ENCODE measurements around the gene NRXN2.

Gene NRXN2

DNA sequence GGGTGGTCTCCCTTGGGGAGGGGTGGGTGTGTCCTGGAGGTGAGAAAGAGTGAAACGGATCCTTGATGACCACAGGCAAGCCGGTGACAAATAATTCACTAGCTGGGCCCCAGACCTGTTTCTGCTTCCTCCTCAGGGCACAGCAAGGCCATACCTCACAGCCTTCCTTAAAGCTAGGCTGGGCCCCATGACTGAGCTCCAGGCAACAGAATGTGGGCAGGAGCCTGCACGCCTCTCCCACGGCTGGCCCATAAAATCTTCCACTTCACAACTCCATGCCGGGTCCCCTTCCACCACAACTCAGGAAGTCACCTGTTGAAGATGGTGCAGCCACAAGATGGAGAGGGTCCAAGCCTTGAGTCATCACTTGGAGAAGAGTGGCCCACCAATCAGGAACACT, 108.1 kb downstream of the NRXN2 start:
- no peak overlapping the region for H3K4me3 ChIP-seq (replicated peaks; ENCODE audit: low read depth, low read length)
- DNase-seq (ENCODE audit: extremely low read depth, low read depth) = no peak
- TF ChIP-seq, protein P1, sequence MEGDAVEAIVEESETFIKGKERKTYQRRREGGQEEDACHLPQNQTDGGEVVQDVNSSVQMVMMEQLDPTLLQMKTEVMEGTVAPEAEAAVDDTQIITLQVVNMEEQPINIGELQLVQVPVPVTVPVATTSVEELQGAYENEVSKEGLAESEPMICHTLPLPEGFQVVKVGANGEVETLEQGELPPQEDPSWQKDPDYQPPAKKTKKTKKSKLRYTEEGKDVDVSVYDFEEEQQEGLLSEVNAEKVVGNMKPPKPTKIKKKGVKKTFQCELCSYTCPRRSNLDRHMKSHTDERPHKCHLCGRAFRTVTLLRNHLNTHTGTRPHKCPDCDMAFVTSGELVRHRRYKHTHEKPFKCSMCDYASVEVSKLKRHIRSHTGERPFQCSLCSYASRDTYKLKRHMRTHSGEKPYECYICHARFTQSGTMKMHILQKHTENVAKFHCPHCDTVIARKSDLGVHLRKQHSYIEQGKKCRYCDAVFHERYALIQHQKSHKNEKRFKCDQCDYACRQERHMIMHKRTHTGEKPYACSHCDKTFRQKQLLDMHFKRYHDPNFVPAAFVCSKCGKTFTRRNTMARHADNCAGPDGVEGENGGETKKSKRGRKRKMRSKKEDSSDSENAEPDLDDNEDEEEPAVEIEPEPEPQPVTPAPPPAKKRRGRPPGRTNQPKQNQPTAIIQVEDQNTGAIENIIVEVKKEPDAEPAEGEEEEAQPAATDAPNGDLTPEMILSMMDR (IDR thresholded peaks at IDR 0.05; ENCODE audit: low read depth, low read length, missing control alignments) = no peak

DNA sequence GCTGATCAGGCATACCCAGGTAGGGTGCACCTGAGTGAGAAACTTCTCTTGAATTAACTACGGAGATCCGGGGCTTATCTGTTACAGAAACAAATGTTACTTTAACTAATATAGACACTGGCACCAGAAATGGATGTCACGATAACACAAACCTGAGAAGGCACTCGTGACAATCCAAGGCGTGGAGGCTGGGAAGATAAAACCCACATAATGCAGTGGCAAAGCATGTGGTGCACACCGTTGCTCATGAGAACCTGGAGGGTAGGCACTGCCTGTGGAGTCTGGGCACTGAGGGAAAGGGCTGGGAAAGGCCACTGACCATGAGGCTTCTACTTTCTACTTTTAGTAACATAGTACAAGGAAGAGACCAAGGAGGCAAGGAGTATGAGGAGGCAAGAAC, 109.3 kb downstream of the NRXN2 start:
- TF ChIP-seq, protein P1 (IDR thresholded peaks at IDR 0.05; ENCODE audit: low read depth, low read length, missing control alignments) = no peak
- no peak overlapping the region for H3K4me3 ChIP-seq (replicated peaks; ENCODE audit: low read depth, low read length)
- DNase-seq (ENCODE audit: extremely low read depth, low read depth) = no peak

DNA sequence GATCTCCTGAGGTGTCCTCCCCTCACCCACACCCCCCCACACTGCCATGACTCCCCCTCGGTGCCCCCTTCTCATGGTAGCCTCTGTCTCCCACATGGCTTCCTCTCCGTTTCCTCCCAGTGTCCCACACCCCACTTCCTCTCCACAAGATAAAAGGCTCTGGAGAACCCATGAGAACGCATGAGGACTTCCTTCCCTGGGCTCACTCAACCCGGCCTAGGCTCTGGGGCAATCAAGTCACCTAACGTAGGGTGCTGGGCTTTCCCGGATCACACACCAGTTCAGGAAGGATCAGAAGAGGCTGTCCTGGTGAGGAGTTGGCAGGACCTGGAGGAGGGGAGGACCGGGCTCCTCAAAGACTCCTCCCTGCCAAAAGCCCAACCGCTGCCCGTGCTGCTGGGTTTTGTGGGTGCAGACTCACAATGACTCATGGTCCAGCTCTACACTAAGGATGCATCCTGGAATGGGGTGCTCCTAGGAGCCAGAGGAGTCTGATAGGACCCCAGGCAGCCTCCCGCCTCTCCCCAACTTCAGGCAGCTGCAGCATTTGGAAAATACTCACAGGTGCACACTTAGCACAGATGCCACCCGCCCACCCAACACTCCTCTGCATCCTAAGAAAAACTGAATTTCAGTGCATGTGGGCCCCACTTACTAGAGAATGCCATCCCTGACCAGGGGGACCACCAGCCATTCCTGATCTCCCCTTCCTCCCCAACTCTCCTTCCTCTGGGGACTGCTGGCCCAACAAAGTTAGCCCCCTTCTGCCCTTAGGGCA, 110.9 kb downstream of the NRXN2 start:
- no peak for DNase-seq (ENCODE audit: extremely low read depth, low read depth)
- no peak overlapping the region for H3K4me3 ChIP-seq (replicated peaks; ENCODE audit: low read depth, low read length)
- TF ChIP-seq, protein P1 (IDR thresholded peaks at IDR 0.05; ENCODE audit: low read depth, low read length, missing control alignments) = no peak

DNA sequence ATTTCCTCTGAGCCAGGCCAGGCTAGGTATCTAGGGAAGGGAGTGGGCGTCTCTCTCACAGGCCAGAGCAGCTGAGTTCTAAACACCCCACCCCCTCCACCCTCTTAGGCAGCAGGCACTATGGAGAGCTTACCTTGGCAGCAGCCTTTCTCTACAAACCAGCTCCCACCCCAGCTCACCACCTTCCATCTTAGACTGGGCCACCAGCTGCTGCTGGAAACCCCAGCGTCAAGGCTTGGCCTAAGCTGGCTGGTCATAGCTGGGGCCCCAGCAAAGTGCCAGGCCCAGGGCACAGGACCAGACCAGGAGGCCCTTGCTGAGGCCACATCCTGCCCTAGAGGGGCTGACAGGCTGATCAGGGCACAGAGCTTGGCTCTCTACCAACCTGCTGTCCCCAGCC, 111.8 kb downstream of the NRXN2 start:
- no peak for DNase-seq (ENCODE audit: extremely low read depth, low read depth)
- H3K4me3 ChIP-seq (replicated peaks; ENCODE audit: low read depth, low read length) = no peak overlapping the region
- TF ChIP-seq, protein P1 (IDR thresholded peaks at IDR 0.05; ENCODE audit: low read depth, low read length, missing control alignments) = no peak

DNA sequence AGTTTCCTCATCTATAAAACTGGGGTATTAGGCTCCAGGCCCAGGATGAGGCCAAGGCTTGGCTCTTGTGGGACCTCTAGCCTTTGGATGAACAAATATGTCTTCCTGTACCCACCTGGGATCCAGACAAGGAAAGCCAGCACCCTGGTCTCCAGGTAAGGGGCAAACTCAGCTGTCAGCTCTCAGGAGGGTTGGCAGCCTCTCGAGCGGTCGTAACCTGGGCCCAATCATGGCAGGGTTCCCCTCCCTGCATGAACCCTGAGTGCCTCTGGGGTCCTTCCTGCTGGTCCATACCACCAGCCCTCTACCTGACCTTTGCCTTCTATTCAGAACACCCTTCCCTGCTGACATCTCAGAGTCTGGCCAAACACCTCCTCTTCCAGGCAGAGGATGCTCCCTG, 112.4 kb downstream of the NRXN2 start:
- H3K4me3 ChIP-seq (replicated peaks; ENCODE audit: low read depth, low read length) = no peak overlapping the region
- TF ChIP-seq, protein P1 (IDR thresholded peaks at IDR 0.05; ENCODE audit: low read depth, low read length, missing control alignments) = no peak
- no peak for DNase-seq (ENCODE audit: extremely low read depth, low read depth)

DNA sequence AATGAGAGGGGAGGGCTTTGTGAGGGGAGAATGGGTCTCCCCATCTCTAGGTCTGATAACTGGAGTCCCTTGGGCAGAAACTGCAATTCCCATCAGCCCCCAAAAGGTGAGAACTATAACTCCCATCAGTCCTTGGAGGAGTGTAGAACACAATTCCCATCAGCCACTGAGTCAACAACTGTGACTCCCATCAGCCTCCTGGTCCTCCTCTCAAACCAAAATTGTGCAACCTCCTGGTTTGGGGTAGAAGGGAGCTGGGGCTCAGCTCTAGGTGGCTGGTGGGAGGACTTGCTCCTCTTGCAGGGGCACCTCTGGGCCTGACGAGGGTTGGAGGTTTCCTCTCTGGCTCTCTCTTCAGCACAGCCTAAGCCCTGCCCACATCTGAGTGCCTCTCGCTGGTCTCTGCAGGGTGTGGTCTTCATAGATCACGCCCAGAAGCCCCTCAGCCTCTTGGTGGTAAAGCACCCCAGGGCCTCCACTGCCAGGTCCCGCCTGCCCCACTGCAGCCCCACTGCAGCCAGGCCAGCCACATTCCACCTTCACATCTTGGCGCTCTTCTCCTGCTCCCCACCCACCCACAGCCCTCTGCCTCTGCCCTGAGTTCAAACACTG, 113.5 kb downstream of the NRXN2 start:
- no peak overlapping the region for H3K4me3 ChIP-seq (replicated peaks; ENCODE audit: low read depth, low read length)
- TF ChIP-seq, protein P1 (IDR thresholded peaks at IDR 0.05; ENCODE audit: low read depth, low read length, missing control alignments) = no peak
- DNase-seq (ENCODE audit: extremely low read depth, low read depth) = no peak

Measured in HFF-Myc (cell line).